Upper lobe of right lung (tissue), 1 donor: ENCODE data around the gene OTUD3. TPM values are rescaled to one million over a fixed set of nuclear protein-coding genes. Genes with fewer than 3 reads are reported as not detected.
"Not testable (repeated sequence)": the region's sequence is repeated elsewhere in the genome, so short reads cannot be mapped to it uniquely, and the experiment has no call there.

Source experiments
- ATAC-seq: fragments of 200-7000 bp; cut with Tn5 transposase; one replicate; pipeline ENCODE4 v1.9.1; 2020; ENCODE audit warnings: mild to moderate bottlenecking, moderate library complexity
- DNase-seq: peaks from one replicate; pipeline ENCODE4 v3.0.0-alpha.2; 2020
- H3K27ac ChIP-seq: fragments of 200-600 bp; one replicate; pipeline ENCODE4 v1.8.0; 2022
- H3K27me3 ChIP-seq: fragments of 200-600 bp; one replicate; pipeline ENCODE4 v1.8.0; 2022; ENCODE audit warnings: mild to moderate bottlenecking
- H3K36me3 ChIP-seq: fragments of 200-600 bp; one replicate; pipeline ENCODE4 v1.8.0; 2022
- H3K4me1 ChIP-seq: fragments of 200-600 bp; one replicate; pipeline ENCODE4 v1.8.0; 2022
- H3K4me3 ChIP-seq: fragments of 200-600 bp; one replicate; pipeline ENCODE4 v1.8.0; 2022; ENCODE audit warnings: mild to moderate bottlenecking
- H3K9me3 ChIP-seq: fragments of 200-600 bp; one replicate; pipeline ENCODE4 v1.8.0; 2022
- CTCF ChIP-seq: fragments of 200-600 bp; IDR thresholded peaks from one replicate; pipeline ENCODE4 v1.8.0; 2022; ENCODE audit warnings: antibody characterized with exemption
- intact Hi-C: fragments of 100-400 bp; cut with DNase I; formaldehyde crosslinking; loops from one replicate; pipeline ENCODE4 v1.11.0; 2022
- total RNA-seq: library from RNA; stranded (reverse); fragmentation: NEBNext Ultra II Directional; extraction: Animal tissue kit (Norgen Biotek cat#: 25700); gene quantifications from one replicate; pipeline ENCODE4 v1.2.1, GENCODE V29; 2021
- donor health status: DM: no; HTN: yes; CAD: no; lungs with severe emphysema.

The OTUD3 gene
- total RNA-seq, 1 donor from 2014 or later: 8.8 TPM

GRCh38 chr1:19864570-19865160, 17.5 kb upstream of the OTUD3 start:
- Histone ChIP-seq H3K36me3 (no peaks in the 10 kb centered on the region), H3K27ac (no peak overlapping the region), H3K4me3 (no peak overlapping the region), H3K27me3 (peaks cover 14% of the 10 kb centered on the region), H3K4me1 (no peaks in the 10 kb centered on the region), H3K9me3 (peaks cover 10% of the 10 kb centered on the region)
- intact Hi-C loops: no loop called here
- no peak for TF ChIP-seq CTCF
- ATAC-seq (no peak), DNase-seq (no peak)

GRCh38 chr1:19866029-19866428, 16.2 kb upstream of the OTUD3 start:
- TF ChIP-seq CTCF: no peak
- intact Hi-C loops: no loop called here

GRCh38 chr1:19866758-19867157, 15.4 kb upstream of the OTUD3 start:
- H3K4me3 ChIP-seq: no peak overlapping the region
- TF ChIP-seq CTCF: no peak
- no peaks in the 10 kb centered on the region for H3K4me1 ChIP-seq
- no peak overlapping the region for H3K27ac ChIP-seq
- H3K9me3 ChIP-seq: peaks cover 10% of the 10 kb centered on the region
- no peak for DNase-seq
- H3K36me3 ChIP-seq: no peaks in the 10 kb centered on the region
- peaks cover 27% of the 10 kb centered on the region for H3K27me3 ChIP-seq
- no peak for ATAC-seq
- intact Hi-C loops: no loop called here

More at GRCh38 chr1:19866029-19866428, 16.2 kb upstream of the OTUD3 start:
- no peak overlapping the region for H3K27ac ChIP-seq
- DNase-seq (no peak), ATAC-seq (no peak)
- H3K27me3 ChIP-seq: peaks cover 26% of the 10 kb centered on the region
- H3K36me3 ChIP-seq: no peaks in the 10 kb centered on the region
- no peak overlapping the region for H3K4me3 ChIP-seq
- no peaks in the 10 kb centered on the region for H3K4me1 ChIP-seq
- peaks cover 10% of the 10 kb centered on the region for H3K9me3 ChIP-seq

GRCh38 chr1:19868575-19868974, 13.6 kb upstream of the OTUD3 start:
- H3K4me1 ChIP-seq, ATAC-seq, H3K36me3 ChIP-seq, H3K4me3 ChIP-seq, DNase-seq, H3K9me3 ChIP-seq, H3K27ac ChIP-seq, intact Hi-C loops: not testable (repeated sequence)
- H3K27me3 ChIP-seq: peaks cover 33% of the 10 kb centered on the region

- ATAC-seq, H3K4me3 ChIP-seq, intact Hi-C loops, H3K9me3 ChIP-seq, H3K36me3 ChIP-seq, H3K27ac ChIP-seq, DNase-seq, H3K4me1 ChIP-seq: not testable (repeated sequence)
- peaks cover 33% of the 10 kb centered on the region for H3K27me3 ChIP-seq
Observed at GRCh38 chr1:19869453-19869852, 12.7 kb upstream of the OTUD3 start.

GRCh38 chr1:19869929-19870328, 12.3 kb upstream of the OTUD3 start:
- Histone ChIP-seq H3K27me3 (peaks cover 33% of the 10 kb centered on the region), H3K27ac (no peak overlapping the region), H3K36me3 (no peaks in the 10 kb centered on the region), H3K4me1 (no peaks in the 10 kb centered on the region), H3K4me3 (no peak overlapping the region), H3K9me3 (peaks cover 5% of the 10 kb centered on the region)
- DNase-seq: no peak
- intact Hi-C loops: no loop called here
- no peak for TF ChIP-seq CTCF
- no peak for ATAC-seq

- TF ChIP-seq CTCF: no peak
- no peaks in the 10 kb centered on the region for H3K9me3 ChIP-seq
- ATAC-seq: no peak
- no peak overlapping the region for H3K4me3 ChIP-seq
- H3K27ac ChIP-seq: no peak overlapping the region
- no peaks in the 10 kb centered on the region for H3K36me3 ChIP-seq
- no peaks in the 10 kb centered on the region for H3K4me1 ChIP-seq
- DNase-seq: no peak
- intact Hi-C loops: no loop called here
- peaks cover 33% of the 10 kb centered on the region for H3K27me3 ChIP-seq
Observed at GRCh38 chr1:19872190-19872589, 10.0 kb upstream of the OTUD3 start.
